GM21576 (cell line): ENCODE measurements around the gene HLTF.
"Not testable (repeated sequence)": the region's sequence is repeated elsewhere in the genome, so short reads cannot be mapped to it uniquely, and the experiment has no call there.

Experiments used
- ATAC-seq: cut with Tn5 transposase; IDR thresholded peaks from one replicate; pipeline ENCODE4 v1.9.1; 2021; ENCODE audit warnings: mild to moderate bottlenecking, moderate library complexity; ENCODE audit not compliant: unreplicated experiment

HLTF gene

GRCh38 chr3:149086232-149086988 lies at the start of gene HLTF:
TSS of gene HLTF (minus strand) at chr3:149086533. CDS start at chr3:149086336, 197 bp downstream.
- ATAC-seq, result peak; percentile 98

GRCh38 chr3:149134575-149134974 lies 48.2 kb upstream of the HLTF start:
- ATAC-seq, result no peak

GRCh38 chr3:149131589-149131988 lies 45.3 kb upstream of the HLTF start:
- no peak for ATAC-seq

- peak; percentile 95 for ATAC-seq
These were observed 43.2 kb upstream of the HLTF start, which contains the start of gene HPS3 for GRCh38 chr3:149129326-149130205. TSS of gene HPS3 (plus strand) at chr3:149129638. CDS start at chr3:149129724, 86 bp downstream.

DNA sequence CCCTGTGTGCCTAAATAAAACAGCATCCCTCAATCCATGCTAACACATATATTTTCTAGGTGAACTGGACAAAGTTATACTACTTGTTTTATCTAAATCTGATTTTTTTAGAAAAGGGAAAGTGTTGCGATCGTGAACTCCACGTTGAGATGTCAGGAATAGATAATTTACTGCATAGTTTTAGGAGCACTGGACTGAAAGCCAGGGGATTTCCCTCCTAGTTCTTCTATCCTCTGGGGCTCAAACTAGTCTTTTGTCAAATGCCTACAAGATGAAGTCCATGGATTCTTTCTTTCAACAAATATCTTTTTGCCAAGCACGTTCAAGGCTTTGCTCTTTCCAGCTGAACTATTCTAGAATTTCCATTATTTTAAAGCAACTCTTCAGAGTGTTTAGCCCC lies 42.5 kb upstream of the HLTF start:
- ATAC-seq, result no peak

GRCh38 chr3:149122721-149123578 lies 36.6 kb upstream of the HLTF start:
- ATAC-seq, result no peak

GRCh38 chr3:149120051-149120972 lies 34.0 kb upstream of the HLTF start:
- no peak for ATAC-seq

DNA sequence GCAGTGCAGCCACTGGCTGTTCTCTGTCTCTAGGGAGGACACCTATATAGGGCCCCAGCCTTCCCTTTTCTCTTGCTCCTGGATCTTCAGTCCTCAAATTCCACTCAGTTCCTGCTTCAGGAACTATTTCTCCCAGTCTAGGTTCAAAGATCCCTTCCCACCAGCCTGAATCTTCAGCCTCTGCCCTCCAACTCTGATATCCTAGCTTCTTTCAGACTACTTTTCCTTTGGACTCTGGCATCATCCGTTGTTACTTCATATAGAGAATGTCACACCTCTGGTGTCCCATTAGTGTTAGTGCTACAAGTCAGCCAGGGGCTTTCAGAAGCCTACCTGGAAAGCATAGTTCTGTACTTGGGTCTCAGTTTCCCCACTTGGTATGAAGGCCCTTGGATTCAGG lies 33.1 kb upstream of the HLTF start:
- ATAC-seq, result no peak

GRCh38 chr3:149118724-149119123 lies 32.4 kb upstream of the HLTF start:
- no peak for ATAC-seq

DNA sequence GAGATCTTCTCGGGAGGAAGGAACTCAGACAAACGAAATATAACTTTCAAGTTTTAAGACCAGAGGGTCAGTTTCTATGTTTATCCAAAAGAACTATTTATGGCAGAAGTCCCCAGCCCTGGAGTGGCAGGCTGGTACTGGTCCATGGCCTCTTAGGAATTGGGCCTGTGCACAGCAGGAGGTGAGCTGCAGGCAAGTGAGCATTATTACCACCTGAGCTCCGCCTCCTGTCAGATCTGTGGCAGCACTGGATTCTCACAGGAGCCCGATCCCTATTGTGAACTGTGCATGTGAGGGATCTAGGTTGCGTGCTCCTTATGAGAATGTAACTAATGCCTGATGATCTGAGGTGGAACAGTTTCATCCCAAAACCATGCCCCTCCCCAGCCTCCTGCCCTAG lies 28.8 kb upstream of the HLTF start:
- ATAC-seq, result no peak

DNA sequence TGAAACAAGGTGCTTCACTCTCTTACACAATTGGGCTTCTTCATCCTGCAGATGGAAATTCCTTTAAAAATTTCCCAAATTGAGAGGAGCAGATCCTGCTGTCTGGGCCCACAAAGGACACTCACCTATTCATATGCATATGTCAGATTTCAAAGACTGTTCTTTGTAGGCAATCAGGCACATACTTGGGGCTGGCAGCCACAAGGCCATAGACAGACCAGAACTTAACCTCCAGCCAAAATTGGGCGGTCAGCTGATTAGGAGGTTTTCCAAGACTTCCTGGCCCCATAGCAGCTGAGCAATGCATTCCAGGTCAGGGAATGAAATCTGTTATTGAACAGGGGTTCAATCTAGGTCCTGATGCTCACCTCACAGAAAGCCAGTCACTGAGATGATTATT lies 28.1 kb upstream of the HLTF start:
- ATAC-seq, result no peak

- ATAC-seq, result no peak
These were observed 18.2 kb upstream of the HLTF start for GRCh38 chr3:149104484-149104883.

- no peak for ATAC-seq
These were observed 15.3 kb upstream of the HLTF start for GRCh38 chr3:149101641-149102040.

DNA sequence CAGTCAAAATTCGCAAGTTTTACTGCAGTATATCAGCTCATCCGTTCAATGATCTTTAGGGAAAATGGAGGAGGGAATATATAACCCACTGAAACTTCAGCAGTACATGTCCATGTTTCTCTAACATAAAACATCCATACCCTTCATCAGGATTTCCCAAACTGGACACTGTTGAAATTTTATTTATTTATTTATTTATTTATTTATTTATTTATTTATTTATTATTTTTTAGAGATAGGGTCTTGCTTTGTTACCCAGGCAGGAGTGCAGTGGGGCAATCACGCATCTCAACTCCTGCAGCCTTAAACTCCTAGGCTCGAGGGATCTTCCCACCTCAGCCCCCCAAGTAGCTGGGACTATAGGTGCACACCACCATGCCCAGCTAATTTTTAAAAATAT lies 14.8 kb upstream of the HLTF start:
- ATAC-seq, result no peak

- not testable (repeated sequence) for ATAC-seq
These were observed 11.7 kb upstream of the HLTF start for GRCh38 chr3:149097987-149098386.

DNA sequence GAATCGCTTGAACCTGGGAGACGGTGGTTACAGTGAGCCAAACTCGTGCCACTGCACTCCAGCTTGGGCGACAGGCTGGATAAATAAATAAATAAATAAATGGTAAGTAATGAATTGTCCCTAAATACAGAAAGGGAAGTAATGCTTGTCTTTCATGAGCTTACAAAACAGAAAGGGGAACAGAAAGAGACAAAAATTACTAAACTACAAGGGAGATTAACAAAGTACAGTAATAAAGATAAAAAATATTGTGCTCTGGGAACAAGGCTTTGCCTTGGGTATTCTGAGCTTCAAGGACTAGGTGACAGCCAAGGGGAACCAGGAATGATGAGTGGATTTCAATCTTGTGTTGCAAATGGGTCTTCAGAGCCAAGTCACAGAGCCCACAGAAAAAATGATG lies 9.2 kb upstream of the HLTF start:
- peak; percentile 84 for ATAC-seq

DNA sequence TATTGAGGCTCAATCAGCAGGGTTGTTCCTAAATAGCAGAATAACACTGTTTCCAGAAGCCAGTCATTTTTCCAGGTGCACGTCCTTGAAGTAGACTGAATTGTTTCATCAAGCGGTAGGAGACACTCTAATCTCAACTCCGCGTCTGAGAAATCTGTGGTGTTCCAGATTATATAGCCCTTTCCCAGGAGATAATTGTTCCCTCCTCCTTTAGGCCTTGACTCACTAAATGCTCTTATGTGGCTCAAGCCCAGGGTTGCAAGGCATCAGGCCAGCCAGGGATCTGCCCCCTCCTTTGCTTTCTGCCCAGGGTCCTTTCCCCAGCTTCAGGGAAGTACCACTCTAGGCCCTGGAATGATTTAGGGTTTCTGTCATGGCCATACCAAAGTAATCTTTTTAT lies 5.7 kb upstream of the HLTF start:
- ATAC-seq, result no peak

GRCh38 chr3:149090907-149091306 lies 4.6 kb upstream of the HLTF start:
- no peak for ATAC-seq

DNA sequence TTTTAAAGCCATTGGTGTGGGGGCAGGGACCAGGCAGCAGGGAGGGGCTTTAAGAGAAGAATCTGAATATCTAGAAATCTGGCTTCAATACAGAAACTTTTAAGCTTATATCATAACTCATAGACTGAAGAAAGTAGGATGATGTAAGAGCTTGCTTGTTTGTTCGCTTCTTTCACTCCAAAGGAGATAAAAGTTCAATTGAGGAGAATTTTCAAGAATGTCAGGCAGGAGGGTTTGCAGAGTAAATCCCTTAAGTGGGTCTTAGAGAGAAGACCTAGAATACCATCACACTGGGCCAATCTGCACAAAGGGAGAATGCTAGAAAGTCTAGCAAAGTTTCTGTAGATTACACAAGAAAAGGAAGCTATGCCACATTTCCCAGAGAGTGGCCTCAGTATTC lies 4.1 kb upstream of the HLTF start:
- no peak for ATAC-seq

DNA sequence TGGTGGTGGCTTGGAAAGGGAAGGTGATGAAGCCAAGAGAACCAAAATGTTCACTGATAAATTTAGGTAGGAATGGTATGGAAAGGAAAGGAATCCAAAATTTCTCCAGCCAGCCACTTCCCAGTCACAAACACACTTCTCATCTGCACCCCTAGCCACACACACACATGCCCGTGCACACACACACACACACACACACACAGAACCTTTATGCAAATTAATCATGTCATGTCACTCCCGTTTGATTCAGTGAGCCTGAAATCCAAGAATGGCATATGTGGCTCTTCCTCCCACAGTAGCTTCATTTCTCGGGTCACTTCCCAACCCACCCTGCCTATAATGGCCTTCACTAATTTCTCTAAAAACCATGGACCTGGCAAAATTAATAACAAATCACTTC lies 3.1 kb upstream of the HLTF start:
- no peak for ATAC-seq
